GM15510 (cell line): ENCODE measurements around the gene TAF3.

Experiments
- POLR2A ChIP-seq: IDR thresholded peaks from 3 replicates; pipeline ENCODE4 v1.6.1; 2011; ENCODE audit warnings: borderline replicate concordance; ENCODE audit not compliant: insufficient read length; ENCODE audit errors: extremely low read depth

TAF3 gene

DNA sequence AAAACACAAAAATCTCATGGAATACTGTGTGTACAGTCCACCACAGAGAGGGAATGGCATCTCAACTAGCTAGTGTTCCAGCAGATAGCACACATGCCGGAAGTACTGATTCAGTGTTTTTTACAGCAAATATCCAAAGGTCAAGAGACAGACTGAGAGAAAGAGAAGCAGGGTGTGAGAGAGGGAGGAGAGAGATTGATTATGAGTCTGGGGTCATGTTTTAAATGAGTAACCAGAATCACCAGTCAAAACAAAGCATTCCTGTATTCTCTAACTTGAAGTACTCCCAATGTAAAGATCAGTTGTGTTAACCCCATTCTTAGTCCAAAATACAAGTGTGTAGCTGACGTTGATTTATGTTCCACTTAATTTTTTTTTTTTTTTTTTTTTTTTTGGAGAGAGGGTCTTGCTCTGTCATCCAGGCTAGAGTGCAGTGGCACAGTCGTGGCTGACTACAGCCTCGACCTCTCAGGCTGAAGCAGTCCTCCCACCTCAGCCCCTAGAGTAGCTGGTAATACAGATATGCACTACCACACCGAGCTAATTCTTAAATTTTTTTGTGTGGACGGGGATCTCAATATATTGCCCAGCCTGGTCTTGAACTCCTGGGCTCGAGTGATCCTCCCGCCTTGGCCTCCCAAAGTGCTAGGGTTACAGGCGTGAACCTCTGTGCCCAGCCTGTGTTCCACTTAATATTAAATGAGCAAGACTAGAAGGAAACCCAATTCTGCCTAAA lies 114.2 kb downstream of the TAF3 start:
- no peak for TF ChIP-seq POLR2A

DNA sequence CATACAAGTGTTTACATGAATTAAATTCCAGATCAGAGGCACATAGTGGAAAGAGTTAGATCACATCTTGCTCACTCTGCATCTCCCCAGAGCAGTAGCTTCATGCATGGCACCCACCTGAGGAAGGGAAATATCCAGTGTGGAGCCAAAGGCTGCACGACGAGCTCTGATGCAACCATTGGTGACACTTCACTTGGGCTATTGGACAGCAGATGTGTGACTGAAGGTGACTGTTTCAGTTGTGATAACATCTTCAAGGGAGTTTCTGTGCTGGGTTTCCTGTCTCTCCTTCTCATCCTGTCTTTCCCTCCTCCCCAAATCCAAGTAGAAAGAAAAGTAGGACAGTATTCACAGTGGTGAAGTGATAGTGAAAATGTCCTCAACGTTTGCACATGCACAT lies 115.0 kb downstream of the TAF3 start:
- TF ChIP-seq POLR2A: no peak

DNA sequence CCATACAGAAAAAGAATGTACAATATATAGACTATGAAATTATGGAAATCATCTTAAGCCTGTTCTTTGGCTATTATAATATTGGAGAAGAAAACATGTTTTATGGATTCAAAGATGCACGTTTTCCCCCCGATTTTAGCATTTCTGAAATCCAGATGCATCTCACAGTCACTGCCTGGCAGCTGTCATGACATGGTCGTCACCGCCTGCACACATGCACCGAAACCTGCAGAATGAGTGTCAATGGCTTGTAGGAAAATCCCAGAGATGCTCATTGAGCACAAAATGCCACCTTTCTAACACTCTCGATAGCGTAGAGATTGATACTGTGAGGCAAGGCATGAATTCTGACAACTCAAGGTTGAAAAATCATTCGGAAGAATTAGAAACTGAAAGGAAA lies 115.5 kb downstream of the TAF3 start:
- TF ChIP-seq POLR2A: no peak

DNA sequence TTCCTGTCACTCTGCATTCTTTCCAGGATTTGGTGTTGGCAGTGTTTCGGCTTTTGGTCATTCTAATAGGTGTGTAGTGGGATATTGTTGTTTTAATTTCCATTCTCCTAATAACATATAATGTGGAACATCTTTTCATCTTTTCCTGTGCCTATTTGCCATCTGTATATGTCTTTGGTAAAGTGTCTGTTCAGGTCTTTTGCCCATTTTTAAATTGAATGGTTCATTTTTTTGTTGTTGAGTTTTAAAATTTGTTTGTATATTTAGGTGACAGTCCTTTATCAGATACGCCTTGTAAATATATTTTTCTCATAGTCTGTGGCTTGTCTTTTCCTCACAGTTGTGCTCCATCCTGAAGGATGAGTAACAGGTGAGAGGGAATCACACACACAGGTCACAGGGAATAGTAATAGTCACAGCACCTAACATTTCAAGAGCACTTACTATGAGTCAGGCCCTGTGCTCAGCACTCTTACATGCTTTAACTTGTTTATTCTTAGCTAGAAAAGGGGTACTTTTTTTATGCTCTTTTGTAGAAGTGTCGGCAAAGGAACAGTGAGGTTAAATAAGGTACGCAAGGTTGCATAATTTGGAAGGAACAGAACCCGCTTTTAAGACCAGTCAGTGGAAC lies 119.1 kb downstream of the TAF3 start:
- no peak for TF ChIP-seq POLR2A

DNA sequence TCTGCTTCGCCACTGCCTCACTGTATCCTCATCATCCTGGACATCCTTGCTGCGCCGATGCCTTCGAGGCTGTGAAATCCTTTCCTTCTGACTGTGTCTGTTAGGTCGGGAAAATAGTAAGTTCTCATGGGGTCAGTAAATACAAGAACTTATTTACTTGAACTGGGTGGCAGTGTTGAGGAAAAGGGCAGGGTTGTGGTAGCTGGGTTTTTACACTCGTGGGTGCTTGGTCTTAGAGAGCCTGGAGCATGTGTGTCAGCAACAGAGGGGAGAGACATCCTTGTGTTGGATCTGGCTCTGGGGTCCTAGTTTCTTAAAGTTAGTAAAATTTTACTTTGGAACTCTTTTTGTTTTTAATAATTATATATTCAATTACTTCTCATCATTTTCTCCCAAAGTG lies 123.3 kb downstream of the TAF3 start:
- TF ChIP-seq POLR2A: no peak

DNA sequence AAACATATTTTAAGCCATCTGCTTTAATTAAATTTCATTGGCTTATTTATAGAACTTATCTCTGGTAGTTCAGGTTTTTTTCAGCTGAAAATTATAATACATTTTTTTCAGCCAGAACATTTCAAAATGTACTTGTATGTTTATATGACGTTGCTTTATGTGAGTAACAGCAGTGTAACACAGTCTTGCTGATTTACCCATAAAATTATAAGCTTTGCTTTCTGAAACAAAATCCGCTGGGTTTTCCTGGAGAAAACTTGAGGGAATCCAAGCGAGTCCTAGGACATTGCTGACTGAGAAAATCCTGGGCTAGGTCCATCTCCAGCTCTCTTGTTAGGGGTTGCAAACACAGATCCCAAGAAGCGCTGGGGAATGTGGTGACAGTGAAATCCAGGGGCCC lies 124.0 kb downstream of the TAF3 start:
- no peak for TF ChIP-seq POLR2A

DNA sequence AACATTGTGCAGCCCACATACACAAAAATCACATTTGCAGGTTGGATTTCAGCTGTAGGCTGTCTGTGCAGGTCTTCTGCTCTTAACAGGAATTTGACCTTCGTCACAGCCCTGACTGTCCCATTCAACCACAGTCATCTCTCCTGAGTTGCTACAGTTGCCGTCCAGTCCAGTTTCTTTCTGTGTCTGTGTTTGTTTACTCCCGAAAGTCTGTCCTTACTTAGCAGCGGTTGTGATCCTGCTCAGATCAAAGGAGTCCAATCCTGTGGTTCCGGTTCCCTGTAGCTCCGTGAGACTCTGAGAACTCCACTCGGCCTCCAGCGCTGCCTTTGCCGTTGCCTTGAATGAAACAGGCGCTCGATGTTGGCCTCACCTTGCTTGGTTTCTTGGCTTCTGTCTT lies 124.6 kb downstream of the TAF3 start:
- TF ChIP-seq POLR2A: no peak

DNA sequence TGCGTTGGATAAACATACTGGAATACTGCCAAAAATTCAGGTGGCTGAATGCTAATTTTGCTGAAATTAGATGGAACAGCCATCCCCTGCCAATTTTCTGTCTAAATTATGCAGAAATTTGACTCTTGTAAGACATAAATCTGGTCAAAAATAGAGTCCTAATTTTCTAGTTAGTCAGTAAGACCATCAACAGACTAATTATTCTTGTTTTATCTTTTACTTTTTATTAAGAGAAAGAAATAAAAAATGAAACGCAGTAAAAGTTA lies 125.8 kb downstream of the TAF3 start:
- TF ChIP-seq POLR2A: no peak

DNA sequence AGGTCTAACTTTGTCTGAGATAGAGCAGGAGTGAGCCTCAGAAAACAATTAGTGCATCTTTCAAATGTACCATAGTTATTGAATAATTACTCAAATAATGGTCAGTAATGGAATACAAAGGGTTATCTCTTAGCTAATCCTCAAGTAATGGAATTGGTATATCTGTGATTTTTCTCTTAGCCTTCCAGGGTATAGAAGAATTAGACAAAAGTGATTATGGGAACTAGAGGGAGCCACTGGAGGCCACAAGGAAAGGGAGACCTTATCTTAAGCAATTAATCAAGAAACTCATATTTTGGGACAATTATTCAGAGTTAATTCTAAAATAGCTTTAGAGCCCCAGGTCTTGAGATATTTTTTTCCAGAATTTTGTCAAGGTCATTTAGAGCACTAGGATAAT lies 126.2 kb downstream of the TAF3 start:
- no peak for TF ChIP-seq POLR2A

DNA sequence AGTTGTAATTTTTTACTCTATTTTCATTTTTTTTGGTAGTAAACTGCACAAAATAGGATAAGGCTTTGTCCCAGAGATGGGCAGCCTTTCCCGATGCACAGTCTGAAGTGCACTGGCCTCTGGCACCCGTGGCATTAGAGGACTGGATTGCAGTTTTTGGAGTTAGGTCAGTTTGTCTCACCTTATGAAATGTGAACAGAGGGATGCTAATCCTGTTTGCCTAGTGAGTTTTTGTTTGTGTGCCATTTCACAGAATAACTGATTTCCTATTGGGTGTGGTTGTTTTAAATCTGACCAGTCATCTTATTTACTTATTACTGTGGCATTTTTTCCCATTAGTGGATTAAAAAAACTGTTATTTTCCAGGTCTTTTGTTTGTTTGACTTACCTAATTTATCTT lies 126.7 kb downstream of the TAF3 start:
- TF ChIP-seq POLR2A: no peak

DNA sequence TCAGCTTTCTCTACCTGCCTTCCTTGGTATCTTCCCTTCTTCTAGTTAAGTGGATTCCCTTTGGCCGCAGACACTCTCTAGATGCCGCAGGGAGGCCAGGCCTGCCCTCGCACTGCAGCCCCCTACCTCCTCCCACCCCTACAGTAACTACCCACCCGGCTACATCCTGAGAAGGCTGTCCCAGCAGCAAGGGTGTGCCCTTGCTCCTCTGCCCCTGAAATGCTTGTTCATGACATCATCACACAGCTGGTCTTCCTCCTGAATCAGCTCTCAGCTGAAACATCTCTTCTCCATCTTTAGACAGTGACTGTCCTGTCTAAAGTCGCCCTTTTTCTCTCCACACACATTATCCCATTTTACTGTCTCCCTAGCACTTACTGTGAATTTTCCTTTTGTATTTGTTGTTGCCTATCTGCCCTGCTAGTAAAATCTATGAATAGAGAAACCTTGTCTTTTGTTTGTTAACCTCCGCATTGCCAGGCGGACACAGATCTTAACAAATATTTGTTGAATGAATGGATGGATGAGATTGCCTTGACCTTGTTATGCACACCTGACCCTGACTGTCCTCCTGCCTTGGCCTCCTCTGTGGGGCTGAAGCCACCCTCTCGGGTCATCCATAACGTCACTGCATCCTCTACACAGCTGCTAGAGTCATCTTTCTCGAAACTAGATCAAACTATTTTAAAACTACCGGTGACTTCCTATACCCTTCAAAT lies 127.3 kb downstream of the TAF3 start:
- TF ChIP-seq POLR2A: no peak

DNA sequence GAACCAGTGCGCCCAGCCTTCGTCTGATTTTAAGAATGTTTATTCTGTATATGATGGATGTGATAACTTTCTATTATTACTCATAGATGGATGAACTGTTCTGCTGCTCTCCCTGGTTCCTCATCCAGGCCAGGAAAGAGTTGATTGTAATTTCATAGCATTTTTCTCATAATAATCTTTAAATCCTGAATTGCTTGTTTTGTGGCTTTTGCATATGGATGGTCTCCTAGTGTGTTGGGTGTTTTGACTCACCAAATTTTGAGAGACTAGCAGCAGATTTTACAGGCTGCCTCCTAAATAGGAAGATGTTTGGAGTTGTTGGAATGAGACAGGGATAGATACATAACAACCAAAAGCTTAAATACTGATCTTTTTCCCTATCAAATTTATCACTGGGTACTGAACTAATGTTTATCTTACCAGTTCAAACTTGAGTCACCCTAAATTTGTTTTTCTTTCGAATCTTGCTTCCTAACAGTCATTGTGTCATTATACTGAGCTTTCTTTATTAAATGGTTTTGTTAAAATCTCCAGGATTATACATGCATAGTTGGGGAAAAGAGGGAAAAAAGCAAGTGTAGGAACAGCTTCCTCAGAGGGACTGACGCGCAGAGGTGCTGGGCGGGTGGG lies 130.2 kb downstream of the TAF3 start:
- TF ChIP-seq POLR2A: no peak

DNA sequence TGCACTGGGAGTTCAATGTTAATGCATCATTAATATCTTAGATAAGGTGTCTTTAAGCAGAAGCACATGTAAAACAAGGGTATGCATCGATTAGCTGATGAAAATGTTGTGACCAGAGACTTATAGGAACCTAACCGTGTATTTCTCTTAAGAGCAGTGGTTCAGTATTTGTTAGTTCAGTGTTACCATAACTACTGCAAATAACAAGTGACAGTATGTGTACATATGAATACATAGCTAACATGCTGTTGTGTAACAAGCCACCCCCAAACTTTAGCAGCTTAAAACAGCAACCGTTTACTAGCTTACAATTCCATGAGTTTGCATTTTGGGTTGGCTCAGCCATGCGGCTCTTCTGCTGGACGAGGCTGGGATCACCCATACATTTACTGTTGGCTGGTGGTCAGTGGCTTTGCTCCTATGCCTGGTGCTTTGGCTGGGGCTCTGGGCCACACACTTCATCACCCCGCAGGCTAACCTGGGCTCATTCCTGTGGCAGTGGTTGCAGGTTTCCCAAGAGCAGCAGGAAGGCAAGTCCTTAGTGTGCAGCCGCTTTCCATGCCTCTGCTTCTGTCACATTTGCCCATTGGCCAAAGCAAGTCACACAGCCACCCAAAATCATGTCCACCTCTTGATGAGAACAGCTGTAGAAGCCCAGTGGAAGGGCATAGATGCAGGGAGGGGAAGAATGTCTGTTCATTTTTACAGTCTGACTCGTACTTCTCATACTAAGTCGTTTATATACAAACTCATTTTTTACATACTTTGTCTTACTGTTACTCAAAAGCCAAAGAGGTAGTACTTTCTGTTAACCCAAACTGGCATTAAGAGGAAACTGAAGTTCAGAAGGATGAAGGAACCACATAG lies 132.9 kb downstream of the TAF3 start:
- TF ChIP-seq POLR2A: no peak

DNA sequence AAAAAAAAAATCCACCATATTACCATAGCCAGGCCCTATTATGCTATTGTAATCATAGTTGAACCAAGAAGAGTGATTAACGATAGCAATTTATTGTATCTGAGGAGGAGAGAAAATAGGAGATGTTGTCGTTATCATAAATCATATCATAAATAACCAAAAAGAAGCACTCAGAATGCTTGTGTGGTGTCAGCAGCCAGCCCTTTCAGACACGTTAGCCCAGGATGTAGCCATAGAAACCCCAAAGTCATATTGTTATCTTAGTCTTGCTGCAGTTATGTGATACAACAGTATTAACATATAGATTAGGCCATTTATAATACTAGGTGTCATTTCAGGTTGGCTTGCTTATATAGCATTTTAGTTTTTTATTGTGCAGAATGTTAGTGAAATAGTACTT lies 134.0 kb downstream of the TAF3 start:
- TF ChIP-seq POLR2A: no peak

DNA sequence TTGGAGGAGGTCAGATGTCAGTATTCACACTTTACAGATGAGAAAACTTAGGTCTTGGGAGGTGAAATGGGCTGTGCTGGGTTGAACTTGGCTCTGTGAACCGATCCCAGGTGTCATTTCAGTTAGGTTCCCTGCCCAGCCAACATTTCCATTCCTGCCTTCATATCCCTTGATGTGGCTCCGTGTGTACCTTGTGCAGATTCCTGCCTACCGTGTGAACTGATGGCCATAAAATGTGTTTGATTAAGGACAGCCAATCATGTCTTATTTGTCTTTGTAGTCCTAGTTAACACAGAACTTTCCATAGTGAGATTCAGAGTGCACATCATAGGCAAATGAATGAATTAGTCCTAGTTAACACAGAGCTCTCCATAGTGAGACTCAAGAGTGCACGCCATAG lies 135.1 kb downstream of the TAF3 start:
- TF ChIP-seq POLR2A: no peak
